ENCODE data around the gene VPS51.

DNA sequence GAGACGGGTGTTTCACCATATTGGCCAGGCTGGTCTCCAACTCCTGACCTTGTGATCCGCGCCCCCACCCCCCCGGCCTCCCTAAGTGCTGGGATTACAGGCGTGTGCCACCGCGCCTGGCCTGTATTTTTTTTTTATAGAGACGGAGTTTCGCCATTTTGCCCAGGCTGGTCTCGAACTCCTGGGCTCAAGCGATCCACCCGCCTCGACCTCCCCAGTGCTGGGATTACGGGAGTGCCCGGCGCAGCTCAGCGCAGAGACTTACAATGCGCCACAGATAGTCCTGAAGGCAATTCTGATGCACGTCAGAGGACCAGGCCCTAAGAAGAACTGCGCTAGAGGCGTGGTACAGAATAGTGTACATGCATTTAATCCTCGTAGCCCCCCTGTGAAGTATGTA is 587 bp upstream of the VPS51 start:
- TF ChIP-seq, protein P1, sequence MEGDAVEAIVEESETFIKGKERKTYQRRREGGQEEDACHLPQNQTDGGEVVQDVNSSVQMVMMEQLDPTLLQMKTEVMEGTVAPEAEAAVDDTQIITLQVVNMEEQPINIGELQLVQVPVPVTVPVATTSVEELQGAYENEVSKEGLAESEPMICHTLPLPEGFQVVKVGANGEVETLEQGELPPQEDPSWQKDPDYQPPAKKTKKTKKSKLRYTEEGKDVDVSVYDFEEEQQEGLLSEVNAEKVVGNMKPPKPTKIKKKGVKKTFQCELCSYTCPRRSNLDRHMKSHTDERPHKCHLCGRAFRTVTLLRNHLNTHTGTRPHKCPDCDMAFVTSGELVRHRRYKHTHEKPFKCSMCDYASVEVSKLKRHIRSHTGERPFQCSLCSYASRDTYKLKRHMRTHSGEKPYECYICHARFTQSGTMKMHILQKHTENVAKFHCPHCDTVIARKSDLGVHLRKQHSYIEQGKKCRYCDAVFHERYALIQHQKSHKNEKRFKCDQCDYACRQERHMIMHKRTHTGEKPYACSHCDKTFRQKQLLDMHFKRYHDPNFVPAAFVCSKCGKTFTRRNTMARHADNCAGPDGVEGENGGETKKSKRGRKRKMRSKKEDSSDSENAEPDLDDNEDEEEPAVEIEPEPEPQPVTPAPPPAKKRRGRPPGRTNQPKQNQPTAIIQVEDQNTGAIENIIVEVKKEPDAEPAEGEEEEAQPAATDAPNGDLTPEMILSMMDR (IDR thresholded peaks at IDR 0.05): no peak
- no peak for TF ChIP-seq POLR2A (IDR thresholded peaks at IDR 0.05)
